ENCODE measurements around the gene ZBTB22.
"Not testable (repeated sequence)": the region's sequence is repeated elsewhere in the genome, so short reads cannot be mapped to it uniquely, and the experiment has no call there.

The ZBTB22 gene, protein sequence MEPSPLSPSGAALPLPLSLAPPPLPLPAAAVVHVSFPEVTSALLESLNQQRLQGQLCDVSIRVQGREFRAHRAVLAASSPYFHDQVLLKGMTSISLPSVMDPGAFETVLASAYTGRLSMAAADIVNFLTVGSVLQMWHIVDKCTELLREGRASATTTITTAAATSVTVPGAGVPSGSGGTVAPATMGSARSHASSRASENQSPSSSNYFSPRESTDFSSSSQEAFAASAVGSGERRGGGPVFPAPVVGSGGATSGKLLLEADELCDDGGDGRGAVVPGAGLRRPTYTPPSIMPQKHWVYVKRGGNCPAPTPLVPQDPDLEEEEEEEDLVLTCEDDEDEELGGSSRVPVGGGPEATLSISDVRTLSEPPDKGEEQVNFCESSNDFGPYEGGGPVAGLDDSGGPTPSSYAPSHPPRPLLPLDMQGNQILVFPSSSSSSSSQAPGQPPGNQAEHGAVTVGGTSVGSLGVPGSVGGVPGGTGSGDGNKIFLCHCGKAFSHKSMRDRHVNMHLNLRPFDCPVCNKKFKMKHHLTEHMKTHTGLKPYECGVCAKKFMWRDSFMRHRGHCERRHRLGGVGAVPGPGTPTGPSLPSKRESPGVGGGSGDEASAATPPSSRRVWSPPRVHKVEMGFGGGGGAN
- long read RNA-seq, partial matches to known transcripts = 1 of 1 reads
- long read RNA-seq, other reads (novel, unspliced or antisense) = 0 of 1 reads

DNA sequence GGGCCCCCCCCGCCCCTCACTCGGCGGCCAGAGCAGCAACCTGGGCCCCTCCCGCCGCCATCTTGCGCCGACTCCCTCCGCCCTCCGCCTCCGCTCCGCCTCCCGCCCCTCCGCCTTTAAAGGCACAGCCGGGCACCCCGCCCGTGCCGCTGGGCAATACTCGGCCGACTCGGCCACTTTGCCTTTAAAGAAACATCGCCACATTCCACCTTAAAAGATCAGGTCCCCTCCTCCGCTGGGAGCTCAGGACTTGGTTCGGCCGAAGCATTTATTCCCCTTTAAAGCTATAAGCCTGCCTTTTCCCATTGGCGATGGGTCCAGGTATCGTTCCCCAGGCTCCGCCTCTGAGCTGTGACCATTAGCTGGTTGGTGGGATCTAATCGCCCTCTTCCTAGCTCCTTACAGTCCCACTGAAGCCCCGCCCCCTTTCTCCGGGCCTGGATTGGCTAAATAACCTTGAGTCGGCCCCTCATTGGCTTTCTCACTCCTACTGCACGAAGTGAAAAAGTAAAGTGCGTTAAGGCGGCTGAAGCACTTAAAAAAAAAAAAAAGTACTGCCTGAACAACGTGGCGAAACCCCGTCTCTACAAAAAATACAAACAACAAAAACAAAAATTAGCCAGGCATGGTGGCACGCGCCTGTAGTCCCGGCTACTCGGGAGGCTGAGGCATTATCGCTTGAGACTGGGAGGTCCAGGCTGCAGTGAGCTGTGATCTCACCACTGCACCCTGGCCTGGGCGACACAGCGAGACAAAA is at the start of gene ZBTB22:
TSS of gene ZBTB22 (minus strand) at position 76 of the 757 bp plus-strand sequence. CDS start 828 bp downstream, outside the sequence.
- DNase-seq (ENCODE audit: low read depth in 1 of 2, low spot score in 1 of 2) = peak; percentile 93 to 99
- TF ChIP-seq POLR2AphosphoS5 (IDR thresholded peaks at IDR 0.05; ENCODE audit: low read depth) (peak; percentile 46; the same call in 1 of the 2 replicates), SPI1 (IDR thresholded peaks at IDR 0.05; ENCODE audit: borderline replicate concordance, low read depth) (no peak), CTCF (IDR thresholded peaks at IDR 0.05; ENCODE audit: insufficient read depth, low read length) (no peak), REST (IDR thresholded peaks at IDR 0.05; ENCODE audit: insufficient replicate concordance, low read depth) (no peak), GABPA (IDR thresholded peaks at IDR 0.05; ENCODE audit: low read depth) (no peak)
- H3K27me3 ChIP-seq (ENCODE audit: insufficient read depth, poor library complexity, severe bottlenecking) = no peaks in the 10 kb centered on the region
- H3K4me3 ChIP-seq (replicated peaks; ENCODE audit: insufficient read depth, low read length) = peak within 1 kb of the TSS; percentile 68
- peak within 1 kb of the TSS; percentile 50 for H3K27ac ChIP-seq (replicated peaks)

GRCh38 chr6:33367009-33367714 is 49.6 kb upstream of the ZBTB22 start:
- TF ChIP-seq SPI1 (IDR thresholded peaks at IDR 0.05; ENCODE audit: borderline replicate concordance, low read depth) (no peak), POLR2AphosphoS5 (IDR thresholded peaks at IDR 0.05; ENCODE audit: low read depth) (no peak), CTCF (IDR thresholded peaks at IDR 0.05; ENCODE audit: insufficient read depth, low read length) (no peak)
- Histone ChIP-seq H3K27ac (replicated peaks) (no peak overlapping the region), H3K4me3 (replicated peaks; ENCODE audit: insufficient read depth, low read length) (no peak overlapping the region), H3K27me3 (ENCODE audit: insufficient read depth, poor library complexity, severe bottlenecking) (no peaks in the 10 kb centered on the region)
- DNase-seq (ENCODE audit: low read depth in 1 of 2, low spot score in 1 of 2) = no peak

DNA sequence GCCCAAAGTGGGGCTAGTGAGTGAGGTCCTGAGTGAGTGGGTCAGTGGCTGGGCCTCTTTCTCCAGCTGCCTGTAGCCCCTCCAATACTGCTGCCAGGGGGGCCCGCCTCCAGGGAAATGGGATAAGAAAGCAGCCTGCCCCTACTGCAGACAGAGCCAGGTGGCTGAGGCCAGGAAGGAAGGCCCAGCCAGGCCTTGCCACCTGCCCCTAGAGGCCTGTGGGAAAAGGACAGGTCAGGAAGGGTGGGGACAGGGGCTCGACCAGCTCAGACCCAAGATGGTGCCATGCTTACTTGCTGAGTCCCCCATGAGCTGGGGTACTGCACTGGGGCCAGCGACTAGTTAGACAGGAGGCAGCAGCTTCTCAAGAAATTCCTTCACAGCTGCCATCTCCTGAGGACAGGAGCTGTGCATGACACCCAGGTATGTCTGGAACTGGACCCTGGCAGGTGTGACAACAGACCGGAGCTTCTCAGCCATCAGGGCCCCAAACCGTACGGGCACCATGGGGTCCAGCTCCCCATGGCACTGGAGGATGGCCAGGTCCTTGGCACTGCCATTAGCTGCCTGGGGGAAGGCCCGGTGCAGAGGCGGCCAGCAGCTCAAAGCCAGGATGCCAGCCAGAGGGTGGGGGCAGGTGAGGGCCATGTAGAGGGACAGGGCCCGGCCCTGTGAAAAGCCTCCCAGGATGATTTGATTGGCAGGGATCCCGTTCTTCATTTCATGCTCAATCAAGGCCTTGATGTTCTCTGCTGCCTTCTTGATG is 47.8 kb upstream of the ZBTB22 start:
- not testable (repeated sequence) for H3K27ac ChIP-seq (replicated peaks); H3K27me3 ChIP-seq (ENCODE audit: insufficient read depth, poor library complexity, severe bottlenecking); H3K4me3 ChIP-seq (replicated peaks; ENCODE audit: insufficient read depth, low read length); DNase-seq (ENCODE audit: low read depth in 1 of 2, low spot score in 1 of 2)

DNA sequence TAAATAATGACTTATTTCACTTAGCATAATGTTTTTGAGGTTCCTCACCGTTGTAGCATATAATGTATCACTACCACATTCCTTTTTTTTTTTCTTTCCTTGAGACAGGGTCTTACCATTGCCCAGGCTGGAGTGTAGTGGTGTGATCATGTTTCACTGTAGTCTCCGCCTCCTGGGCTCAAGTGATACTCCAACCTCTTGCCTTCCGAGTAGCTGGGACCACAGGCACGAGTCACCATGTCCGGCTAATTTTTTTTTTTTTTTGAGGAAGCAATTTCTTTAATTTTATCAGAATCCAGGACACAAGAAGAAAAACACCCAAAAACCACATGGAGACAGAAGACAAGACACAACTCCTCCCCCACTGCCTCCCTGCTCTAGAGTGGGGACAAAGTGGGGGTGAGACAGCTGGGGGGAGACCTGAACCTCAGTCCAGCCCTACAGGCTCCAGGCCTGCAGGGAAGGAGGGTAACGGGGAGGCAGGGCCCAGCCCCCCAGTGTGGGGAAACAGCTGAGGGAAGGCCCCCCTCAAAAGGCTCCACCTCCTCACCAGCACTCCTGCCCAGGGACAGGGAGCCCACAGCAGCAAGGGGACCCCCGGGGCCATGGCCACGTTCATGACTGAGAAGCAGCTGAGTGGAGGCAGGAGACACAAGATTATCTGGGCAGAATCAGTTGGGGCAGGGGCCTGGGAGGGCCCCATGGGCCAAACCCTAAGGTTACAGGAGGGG is 47.1 kb upstream of the ZBTB22 start:
- DNase-seq (ENCODE audit: low read depth in 1 of 2, low spot score in 1 of 2); H3K27ac ChIP-seq (replicated peaks): not testable (repeated sequence)

GRCh38 chr6:33363486-33363885 is 45.9 kb upstream of the ZBTB22 start:
- H3K4me3 ChIP-seq (replicated peaks; ENCODE audit: insufficient read depth, low read length); H3K27ac ChIP-seq (replicated peaks); H3K27me3 ChIP-seq (ENCODE audit: insufficient read depth, poor library complexity, severe bottlenecking); DNase-seq (ENCODE audit: low read depth in 1 of 2, low spot score in 1 of 2): not testable (repeated sequence)

More for the DNA sequence above, 47.1 kb upstream of the ZBTB22 start:
- not testable (repeated sequence) for H3K27me3 ChIP-seq (ENCODE audit: insufficient read depth, poor library complexity, severe bottlenecking); H3K4me3 ChIP-seq (replicated peaks; ENCODE audit: insufficient read depth, low read length)

Measured in HL-60 (cell line).